Measurements from ENCODE around the gene MPZL1. TPM values are rescaled to one million over a fixed set of nuclear protein-coding genes. Genes with fewer than 3 reads are reported as not detected.

MPZL1 gene
- total and polyA plus RNA-seq, 7 donors: 5.2 to 22.4 (median 14.1) TPM

DNA sequence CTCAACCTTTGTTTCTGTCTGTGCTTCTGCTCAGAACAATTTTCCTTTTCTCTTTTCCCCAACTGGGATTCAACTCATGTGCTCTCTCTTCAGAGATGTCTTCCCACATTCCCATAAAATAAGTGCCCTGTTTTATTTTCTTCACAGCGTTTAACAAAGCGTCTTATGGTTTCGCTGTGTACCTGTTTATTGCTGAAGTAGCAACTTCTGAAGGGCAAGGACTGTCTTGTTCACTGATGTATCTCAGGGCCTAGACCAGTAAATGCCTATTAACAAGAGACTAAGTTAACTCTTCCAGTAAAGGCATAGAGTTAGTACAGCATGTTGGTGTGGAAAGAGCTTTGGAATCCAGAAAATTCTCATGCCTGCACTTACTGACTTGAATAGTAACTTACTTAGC is 42.9 kb upstream of the MPZL1 start:
- Histone ChIP-seq H3K36me3 (ENCODE audit: insufficient read depth in 1 of 2, low read depth in 1 of 2) (no peaks in the 10 kb centered on the region), H3K4me1 (peaks cover 37% of the 10 kb centered on the region), H3K9me3 (no peaks in the 10 kb centered on the region), H3K4me3 (no peak overlapping the region), H3K27ac (no peak overlapping the region), H3K27me3 (ENCODE audit: insufficient read depth in 3 of 3, low read length in 2 of 3) (no peaks in the 10 kb centered on the region)
- intact Hi-C loops (cut with DNase I): no loop called here
- no peak for DNase-seq
- TF ChIP-seq, protein P1, sequence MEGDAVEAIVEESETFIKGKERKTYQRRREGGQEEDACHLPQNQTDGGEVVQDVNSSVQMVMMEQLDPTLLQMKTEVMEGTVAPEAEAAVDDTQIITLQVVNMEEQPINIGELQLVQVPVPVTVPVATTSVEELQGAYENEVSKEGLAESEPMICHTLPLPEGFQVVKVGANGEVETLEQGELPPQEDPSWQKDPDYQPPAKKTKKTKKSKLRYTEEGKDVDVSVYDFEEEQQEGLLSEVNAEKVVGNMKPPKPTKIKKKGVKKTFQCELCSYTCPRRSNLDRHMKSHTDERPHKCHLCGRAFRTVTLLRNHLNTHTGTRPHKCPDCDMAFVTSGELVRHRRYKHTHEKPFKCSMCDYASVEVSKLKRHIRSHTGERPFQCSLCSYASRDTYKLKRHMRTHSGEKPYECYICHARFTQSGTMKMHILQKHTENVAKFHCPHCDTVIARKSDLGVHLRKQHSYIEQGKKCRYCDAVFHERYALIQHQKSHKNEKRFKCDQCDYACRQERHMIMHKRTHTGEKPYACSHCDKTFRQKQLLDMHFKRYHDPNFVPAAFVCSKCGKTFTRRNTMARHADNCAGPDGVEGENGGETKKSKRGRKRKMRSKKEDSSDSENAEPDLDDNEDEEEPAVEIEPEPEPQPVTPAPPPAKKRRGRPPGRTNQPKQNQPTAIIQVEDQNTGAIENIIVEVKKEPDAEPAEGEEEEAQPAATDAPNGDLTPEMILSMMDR (IDR thresholded peaks at IDR 0.05): no peak
- 58 to 97% (median 94%) methylated on average over 3 of the region's 3 CpGs for WGBS, 3 donors
- ATAC-seq: no peak

- intact Hi-C loops (cut with DNase I): no loop called here
- no peak overlapping the region for H3K4me3 ChIP-seq
- 88 to 93% (median 89%) methylated on average over 6 of the region's 6 CpGs for WGBS, 3 donors
- H3K4me1 ChIP-seq: peaks cover 46% of the 10 kb centered on the region
- ATAC-seq: no peak
- no peaks in the 10 kb centered on the region for H3K27me3 ChIP-seq (ENCODE audit: insufficient read depth in 3 of 3, low read length in 2 of 3)
- no peaks in the 10 kb centered on the region for H3K36me3 ChIP-seq (ENCODE audit: insufficient read depth in 1 of 2, low read depth in 1 of 2)
- H3K27ac ChIP-seq: peak overlapping the region; percentile 21
- H3K9me3 ChIP-seq: no peaks in the 10 kb centered on the region
- TF ChIP-seq, protein P1 (IDR thresholded peaks at IDR 0.05): no peak
- no peak for DNase-seq
These were observed 42.1 kb upstream of the MPZL1 start for GRCh38 chr1:167679714-167680113.

GRCh38 chr1:167681024-167681423 is 40.8 kb upstream of the MPZL1 start:
- Histone ChIP-seq H3K9me3 (no peaks in the 10 kb centered on the region), H3K27me3 (ENCODE audit: insufficient read depth in 3 of 3, low read length in 2 of 3) (no peaks in the 10 kb centered on the region), H3K27ac (peak overlapping the region; percentile 71), H3K4me1 (peaks cover 59% of the 10 kb centered on the region), H3K4me3 (no peak overlapping the region), H3K36me3 (ENCODE audit: insufficient read depth in 1 of 2, low read depth in 1 of 2) (peaks cover 0 to 3% of the 10 kb centered on the region in 2 donors)
- ATAC-seq (no peak), DNase-seq (no peak)
- WGBS, 3 donors: 16 to 39% (median 20%) methylated on average over 3 of the region's 3 CpGs
- intact Hi-C loops (cut with DNase I): no loop called here
- TF ChIP-seq, protein P1 (IDR thresholded peaks at IDR 0.05): no peak

GRCh38 chr1:167681451-167682098 is 40.2 kb upstream of the MPZL1 start:
- no peak for DNase-seq
- 7 to 22% (median 12%) methylated on average over 5 of the region's 5 CpGs for WGBS, 3 donors
- TF ChIP-seq, protein P1 (IDR thresholded peaks at IDR 0.05): no peak
- Histone ChIP-seq H3K4me3 (no peak overlapping the region), H3K36me3 (ENCODE audit: insufficient read depth in 1 of 2, low read depth in 1 of 2) (peaks cover 0 to 3% of the 10 kb centered on the region in 2 donors), H3K27ac (peak overlapping the region; percentile 71), H3K9me3 (no peaks in the 10 kb centered on the region), H3K27me3 (ENCODE audit: insufficient read depth in 3 of 3, low read length in 2 of 3) (no peaks in the 10 kb centered on the region), H3K4me1 (peaks cover 60% of the 10 kb centered on the region)
- ATAC-seq: peak in 3 of 4 donors; percentile 33 to 47 (median 37)
- intact Hi-C loops (cut with DNase I): no loop called here

- peaks cover 0 to 3% of the 10 kb centered on the region in 2 donors for H3K36me3 ChIP-seq (ENCODE audit: insufficient read depth in 1 of 2, low read depth in 1 of 2)
- TF ChIP-seq, protein P1 (IDR thresholded peaks at IDR 0.05): no peak
- ATAC-seq (no peak), DNase-seq (no peak)
- no peak overlapping the region for H3K4me3 ChIP-seq
- no peaks in the 10 kb centered on the region for H3K27me3 ChIP-seq (ENCODE audit: insufficient read depth in 3 of 3, low read length in 2 of 3)
- peaks cover 66% of the 10 kb centered on the region for H3K4me1 ChIP-seq
- peak overlapping the region; percentile 78 for H3K27ac ChIP-seq
- no peaks in the 10 kb centered on the region for H3K9me3 ChIP-seq
- 48 to 69% (median 58%) methylated on average over 6 of the region's 6 CpGs for WGBS, 3 donors
- intact Hi-C loops (cut with DNase I): no loop called here
These were observed 38.6 kb upstream of the MPZL1 start for GRCh38 chr1:167683226-167683625.
